GM18526 (cell line): ENCODE data around the gene GREB1.

ENCODE experiments used
- POLR2A ChIP-seq: IDR thresholded peaks from 3 replicates; pipeline ENCODE4 v1.6.1; 2011; ENCODE audit not compliant: insufficient read length; ENCODE audit errors: extremely low read depth

Gene GREB1

DNA sequence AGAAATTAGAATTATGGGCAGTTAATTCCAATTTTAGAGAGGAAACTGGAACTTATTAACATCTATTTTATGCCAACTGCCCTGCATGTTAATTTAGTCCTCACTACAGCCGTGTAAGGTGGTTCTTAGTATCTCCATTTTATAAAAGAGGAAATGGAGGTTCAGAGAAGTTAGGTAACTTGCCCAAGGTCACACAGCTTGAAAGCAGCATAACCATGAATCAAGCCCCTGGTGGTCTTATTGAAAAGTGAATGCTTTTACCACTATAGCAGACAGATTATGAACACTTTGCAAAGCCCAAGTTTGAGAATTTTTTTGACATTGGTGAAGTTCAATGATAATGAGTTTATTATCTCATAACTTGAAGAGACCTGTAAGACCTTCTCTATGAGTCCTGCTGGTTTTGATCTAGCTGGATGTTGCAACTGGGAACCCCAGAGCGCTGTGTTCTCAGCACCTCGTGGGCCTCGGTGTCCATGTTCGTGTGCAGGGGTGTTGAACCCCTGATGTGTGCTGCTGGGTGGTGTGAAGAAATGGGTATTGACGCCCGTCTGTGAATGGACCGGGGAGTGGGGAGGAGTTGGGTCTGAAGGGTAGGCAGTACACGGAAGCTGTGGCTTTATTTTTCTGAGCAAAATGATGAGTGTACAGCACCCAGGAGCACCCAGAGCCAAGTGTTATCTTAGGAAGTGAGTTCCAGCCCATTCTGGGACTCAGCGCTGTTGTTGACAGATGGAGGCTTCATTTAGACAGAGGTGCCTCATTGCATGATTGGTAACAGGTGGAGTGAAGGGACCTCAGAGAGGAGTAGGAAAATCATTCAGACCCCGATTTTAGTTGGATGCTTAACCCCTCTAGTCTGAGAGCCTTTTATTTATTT is 9.7 kb downstream of the GREB1 start:
- no peak for TF ChIP-seq POLR2A

DNA sequence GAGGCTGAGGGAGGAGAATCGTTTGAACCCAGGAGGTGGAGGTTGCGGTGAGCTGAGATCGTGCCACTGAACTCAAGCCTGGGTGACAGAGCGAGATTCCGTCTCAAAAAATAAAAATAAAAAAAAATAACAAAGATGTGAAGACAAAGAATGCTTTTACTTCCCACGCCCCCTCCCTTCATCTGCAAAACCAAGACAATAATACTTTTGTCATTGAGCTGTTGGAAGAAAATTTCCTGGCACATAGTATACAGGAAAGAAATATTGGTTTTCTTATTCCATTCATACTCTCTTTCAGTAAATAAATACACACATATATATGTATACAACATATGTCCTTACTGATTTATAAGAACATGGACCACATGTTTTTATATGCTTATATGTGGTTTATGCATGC is 12.2 kb downstream of the GREB1 start:
- no peak for TF ChIP-seq POLR2A

DNA sequence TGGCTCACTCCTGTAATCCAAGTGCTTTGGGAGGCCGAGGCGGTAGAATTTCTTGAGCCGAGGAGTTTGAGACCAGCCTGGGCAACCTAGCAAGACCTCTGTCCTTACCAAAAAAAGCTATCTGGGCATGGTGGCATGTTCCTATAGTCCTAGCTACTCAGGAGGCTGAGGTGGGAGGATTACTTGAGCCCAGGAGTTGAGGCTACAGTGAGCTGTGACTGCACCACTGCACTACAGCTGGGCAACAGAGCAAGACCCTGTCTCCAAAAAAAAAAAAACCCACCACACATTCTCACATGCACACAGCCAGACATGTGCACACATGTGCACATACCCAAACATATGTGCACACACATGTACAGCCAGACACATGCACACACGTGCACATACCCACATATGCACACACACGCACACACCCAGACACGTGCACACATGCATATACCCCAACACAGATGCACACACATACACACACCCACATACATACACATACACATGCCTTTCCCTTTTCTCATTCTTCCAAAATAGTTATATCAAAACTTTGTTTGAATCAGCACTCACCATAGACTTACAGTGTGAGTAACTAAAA is 14.2 kb downstream of the GREB1 start:
- TF ChIP-seq POLR2A, result no peak

DNA sequence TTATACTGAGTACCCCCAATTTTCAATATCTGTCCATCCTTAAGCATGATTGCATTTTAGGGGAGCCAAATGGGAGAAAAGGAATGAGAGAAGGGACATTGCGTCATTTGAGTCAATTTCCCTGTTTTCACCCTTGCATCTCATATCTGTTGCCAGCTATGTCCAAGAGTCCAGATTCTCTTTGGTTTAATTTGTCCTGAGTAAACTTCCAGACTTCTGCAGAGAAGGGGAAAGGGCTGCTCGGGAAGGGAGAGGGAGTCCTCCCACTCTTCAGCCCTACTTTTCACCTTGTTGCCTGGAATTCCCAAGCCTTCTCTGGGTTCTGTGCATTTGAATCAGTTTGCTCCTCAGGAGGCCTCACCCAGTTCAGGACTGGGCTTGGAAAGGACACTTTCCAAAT is 16.5 kb downstream of the GREB1 start:
- no peak for TF ChIP-seq POLR2A

DNA sequence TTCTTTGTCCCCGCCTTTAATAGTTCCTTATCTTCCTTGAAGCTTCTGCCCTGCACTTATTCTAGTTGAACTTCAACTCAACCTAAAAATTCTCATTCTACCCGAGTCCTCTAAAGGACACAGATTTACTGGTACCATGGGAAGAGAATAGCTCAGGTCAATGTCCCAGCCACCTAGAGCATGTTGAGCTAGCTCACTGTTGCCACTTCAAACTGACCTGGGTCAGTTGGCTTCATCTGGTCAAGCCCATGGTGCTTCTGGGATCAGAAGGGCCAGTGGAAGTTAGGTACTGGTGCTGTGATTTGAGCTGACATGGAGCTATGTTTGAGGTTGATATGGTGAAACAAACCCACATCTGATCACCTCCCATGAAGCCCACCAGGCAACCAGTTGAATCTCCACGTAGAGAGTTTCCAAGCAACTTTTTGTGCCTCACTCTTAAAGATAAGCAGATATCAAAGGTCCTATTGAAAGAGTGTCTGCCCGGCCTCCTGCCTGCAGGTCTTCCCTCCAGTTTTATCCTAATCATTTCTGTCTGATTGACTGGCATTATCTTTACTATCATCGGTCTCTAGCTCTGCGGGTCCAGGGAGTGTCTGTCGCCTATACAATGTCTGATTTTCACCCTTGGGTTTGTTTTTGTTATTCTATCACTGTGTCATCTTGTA is 17.2 kb downstream of the GREB1 start:
- TF ChIP-seq POLR2A, result no peak

DNA sequence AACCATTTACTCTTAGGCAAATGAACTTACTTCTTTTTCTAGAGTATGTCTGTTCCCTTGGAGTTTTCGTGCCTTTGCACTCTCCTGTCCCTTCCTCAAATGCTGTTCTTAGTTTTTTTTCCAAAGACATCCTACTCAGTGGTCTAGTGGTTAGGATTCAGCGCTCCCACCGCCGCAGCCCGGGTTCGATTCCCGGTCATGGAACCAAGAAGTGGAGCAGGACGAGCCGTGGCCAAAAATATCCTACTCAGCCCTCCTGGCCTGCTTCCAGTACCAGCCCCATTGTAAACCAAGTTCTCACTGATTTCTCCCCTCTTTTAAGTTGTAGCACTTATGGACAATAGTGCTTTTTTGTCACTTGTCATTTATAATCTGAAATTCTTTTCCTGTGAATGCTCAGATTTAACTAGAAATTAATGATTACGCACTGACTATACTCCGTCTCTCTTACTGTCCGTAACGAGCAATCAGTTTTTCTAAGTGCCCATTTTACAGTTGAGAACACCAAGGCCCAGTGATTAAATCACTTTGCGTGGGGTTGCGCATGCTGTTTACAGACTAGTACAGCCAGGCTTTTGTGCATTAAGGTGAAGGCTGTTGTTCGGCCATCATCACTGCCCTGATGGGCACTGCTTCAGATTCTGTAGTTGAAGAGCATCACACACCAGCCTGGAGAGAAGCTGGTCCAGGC is 17.9 kb downstream of the GREB1 start:
- TF ChIP-seq POLR2A, result no peak

DNA sequence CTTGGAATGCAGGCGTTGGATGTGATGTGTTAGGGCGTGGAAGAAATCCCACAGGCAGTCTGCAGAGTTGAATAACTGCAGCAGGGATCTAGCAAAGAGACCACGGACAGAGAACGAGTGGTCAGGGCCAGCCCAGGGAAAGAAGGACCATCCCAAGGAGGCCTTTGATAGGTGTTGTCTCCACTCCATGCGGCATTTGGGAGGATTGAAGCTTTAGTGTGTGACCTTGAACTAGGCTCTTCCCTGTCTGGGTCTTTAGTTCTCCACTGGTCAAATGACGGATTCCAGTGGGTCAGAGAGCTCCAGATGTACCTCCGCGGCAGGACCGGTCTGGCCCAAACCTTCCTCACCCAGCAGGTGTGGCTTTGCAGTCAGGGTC is 18.4 kb downstream of the GREB1 start:
- TF ChIP-seq POLR2A, result no peak

DNA sequence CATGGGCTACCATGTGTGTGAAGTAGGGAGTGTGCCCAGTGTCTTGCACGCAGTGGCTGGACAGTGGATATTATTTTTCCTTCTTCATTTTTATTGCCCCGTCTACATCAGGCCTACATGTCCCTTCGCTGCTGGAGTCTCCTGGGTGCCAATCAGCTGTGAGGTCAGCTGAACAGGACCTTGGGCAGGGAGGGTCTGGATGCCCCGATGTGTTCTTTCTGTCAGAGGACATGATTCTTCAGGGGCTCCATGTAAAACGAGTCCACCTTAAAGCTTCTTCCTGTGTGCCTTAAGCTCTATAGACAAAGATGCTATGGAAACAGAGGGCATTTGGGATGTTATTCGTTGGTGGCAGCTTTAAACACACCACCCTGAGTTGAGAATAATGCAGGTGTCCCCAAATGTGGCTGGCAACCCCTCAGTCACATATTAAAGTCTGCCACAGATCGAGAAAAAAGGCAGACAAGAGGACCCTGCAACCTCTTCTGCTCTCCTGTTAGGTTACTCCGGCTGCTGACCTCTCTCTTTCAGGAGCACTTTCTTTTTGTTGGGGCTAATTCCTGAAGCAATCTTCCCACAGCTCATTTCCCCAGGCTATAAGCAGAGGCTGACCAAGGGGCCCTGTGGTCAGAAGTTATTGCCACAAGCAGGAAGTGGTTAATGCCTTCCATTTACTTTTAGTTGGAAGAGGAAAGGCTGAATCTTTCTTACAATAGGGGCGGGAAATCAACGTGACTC is 20.0 kb downstream of the GREB1 start:
- TF ChIP-seq POLR2A, result no peak

DNA sequence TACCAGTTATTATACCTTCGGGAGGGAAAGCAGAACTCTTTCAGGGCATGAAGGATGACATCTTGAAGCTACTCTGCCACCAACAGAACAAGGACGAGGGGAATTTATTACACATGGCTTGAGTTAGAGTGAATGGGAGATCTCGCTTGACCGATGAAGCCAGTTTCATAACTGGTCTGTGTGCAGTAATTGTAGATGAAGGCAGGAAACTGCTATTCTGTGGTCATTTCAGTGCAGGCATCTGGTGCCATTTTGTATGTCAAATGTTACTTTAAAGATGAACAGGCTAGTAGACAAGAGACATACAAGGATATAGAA is 20.5 kb downstream of the GREB1 start:
- TF ChIP-seq POLR2A, result no peak

DNA sequence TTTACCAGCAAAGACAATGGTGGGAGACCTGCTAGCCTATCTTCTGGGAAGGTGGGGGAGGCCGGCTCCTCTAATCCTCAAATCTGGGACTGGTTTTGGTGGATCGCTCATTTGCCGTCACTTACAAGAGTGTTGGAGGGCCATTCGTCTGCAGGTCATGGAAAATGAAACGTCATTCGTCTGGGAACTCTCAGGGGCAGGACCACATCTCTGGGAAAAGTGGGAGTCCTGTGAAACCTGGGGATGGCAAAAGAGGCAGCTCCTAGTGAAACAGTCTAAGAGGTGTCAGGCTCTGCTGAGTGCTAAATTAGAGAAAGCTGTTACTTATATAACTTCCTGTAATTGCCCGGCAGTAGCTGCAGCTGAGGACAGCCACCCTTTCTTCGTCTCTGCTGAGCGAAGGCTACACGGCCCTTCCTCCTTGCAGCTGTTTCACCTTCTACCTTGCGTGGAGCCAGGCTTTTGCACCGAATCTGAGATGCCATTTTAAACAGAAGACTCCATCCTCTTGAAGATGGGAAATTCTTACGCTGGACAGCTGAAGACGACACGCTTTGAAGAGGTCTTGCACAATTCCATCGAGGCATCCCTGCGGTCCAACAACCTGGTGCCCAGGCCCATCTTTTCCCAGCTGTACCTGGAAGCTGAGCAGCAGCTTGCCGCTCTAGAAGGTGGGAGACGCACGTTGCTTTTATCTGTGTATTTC is 22.4 kb downstream of the GREB1 start:
- no peak for TF ChIP-seq POLR2A

DNA sequence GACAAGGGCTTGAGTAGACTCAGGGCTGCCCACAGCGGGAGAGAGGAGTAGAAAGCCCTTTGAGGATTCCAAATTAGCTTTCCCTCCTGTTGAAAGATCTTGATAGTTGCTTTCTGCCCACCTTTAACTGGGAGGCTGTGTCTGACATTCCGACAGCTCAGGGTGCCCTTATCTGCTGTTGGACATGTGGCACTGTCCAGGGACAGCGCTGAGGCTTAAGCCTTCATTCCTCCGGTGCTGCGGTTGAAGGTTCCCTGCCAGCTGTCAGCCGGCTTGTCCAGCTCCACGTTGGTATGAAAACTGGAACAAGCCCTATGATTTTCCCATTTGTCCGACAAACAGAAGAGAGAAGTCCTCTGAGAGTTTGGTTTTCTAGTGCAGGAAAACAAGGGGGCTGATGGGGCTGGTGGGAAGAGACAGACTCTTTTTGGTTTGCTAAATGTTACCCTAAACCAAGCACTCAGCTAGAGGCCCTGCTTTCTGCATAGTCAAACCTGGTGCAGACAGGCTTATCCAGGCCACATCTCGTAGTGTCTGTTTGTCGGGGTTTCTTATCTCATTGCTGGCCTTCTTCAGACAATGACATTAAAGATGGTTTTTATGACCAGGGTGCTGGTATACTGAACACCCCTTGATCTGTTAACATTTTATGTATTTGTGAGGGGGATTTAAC is 24.5 kb downstream of the GREB1 start:
- no peak for TF ChIP-seq POLR2A

DNA sequence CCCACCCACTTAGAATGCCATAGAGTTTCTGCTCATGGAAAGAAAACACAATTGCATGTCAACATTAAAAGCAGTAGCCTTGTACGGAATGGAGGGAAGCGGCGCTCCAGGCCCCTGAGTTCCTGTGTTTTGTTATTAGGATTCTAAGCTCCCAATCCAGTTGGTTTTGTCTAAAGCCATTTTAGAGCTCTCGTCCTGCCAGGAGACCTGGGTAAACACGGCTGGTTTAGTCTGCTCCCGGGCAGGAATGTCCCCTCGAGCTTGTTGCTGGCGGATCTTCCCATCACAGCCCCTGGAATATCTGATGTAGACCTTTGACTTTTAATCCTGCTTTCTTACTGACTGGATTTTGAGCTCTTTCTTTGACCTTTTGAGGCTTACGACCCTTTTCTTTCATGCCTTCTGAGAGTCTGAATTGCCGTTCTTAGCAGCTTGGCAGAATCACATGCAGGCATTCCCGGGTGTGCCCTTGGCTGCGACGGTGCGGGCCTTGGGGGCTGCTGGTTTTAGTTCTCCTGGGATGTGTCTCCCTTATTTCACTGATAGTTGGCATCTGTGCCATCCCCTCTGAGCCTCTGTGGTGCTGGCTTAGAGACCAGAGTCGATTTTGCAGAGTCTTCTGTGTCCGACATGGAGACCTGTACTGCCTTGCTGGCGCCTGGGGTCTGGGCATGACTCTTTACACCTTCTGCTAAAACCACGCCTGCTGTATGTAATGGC is 25.4 kb downstream of the GREB1 start:
- no peak for TF ChIP-seq POLR2A

DNA sequence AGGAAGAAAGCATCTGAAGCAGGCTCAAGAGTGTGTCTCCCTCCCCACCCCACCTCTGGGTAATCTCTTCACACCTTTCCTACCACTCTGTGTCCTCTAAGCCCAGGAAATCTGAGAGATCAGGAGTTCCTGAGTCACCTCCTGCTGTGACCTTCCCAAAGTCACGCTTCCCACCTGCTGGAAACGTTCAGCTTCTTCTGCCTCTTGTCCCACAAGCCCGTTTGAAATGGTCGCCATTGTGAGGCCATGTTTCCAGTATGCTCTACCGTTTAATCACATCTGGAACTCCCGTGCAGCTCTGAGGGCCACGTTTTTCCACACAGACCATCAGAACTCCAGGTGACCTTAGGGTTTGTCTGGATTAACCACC is 25.9 kb downstream of the GREB1 start:
- no peak for TF ChIP-seq POLR2A
